ENCODE measurements around the gene SAMHD1. TPM values are rescaled to one million over a fixed set of nuclear protein-coding genes. Genes with fewer than 3 reads are reported as not detected.

SAMHD1 gene
- total and polyA plus RNA-seq, 2 of the 13 experiments (the other 11 are each of a cell fraction or from before 2014, with no cell fraction given), result 16.9 to 43.5 TPM

- TF ChIP-seq E2F2 (CRISPR knock-in tag; IDR thresholded peaks at IDR 0.05; ENCODE audit: borderline replicate concordance), result no peak; the same call in 1 of the 2 replicates
- peak; percentile 42 for TF ChIP-seq AGO1 (IDR thresholded peaks at IDR 0.05; ENCODE audit: low read depth, low read length, poor library complexity, severe bottlenecking)
- no peak for TF ChIP-seq EEA1 (CRISPR knock-in tag; IDR thresholded peaks at IDR 0.05; ENCODE audit: borderline replicate concordance)
- TF ChIP-seq, protein P1, sequence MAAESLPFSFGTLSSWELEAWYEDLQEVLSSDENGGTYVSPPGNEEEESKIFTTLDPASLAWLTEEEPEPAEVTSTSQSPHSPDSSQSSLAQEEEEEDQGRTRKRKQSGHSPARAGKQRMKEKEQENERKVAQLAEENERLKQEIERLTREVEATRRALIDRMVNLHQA (CRISPR knock-in tag; IDR thresholded peaks at IDR 0.05), result peak; percentile 73; the same call in 1 of the 2 replicates
- TF ChIP-seq, protein P2, sequence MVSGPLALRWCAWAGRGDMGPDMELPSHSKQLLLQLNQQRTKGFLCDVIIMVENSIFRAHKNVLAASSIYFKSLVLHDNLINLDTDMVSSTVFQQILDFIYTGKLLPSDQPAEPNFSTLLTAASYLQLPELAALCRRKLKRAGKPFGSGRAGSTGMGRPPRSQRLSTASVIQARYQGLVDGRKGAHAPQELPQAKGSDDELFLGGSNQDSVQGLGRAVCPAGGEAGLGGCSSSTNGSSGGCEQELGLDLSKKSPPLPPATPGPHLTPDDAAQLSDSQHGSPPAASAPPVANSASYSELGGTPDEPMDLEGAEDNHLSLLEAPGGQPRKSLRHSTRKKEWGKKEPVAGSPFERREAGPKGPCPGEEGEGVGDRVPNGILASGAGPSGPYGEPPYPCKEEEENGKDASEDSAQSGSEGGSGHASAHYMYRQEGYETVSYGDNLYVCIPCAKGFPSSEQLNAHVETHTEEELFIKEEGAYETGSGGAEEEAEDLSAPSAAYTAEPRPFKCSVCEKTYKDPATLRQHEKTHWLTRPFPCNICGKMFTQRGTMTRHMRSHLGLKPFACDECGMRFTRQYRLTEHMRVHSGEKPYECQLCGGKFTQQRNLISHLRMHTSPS (CRISPR knock-in tag; IDR thresholded peaks at IDR 0.05; ENCODE audit: low read depth), result no peak
- TF ChIP-seq, protein P3, sequence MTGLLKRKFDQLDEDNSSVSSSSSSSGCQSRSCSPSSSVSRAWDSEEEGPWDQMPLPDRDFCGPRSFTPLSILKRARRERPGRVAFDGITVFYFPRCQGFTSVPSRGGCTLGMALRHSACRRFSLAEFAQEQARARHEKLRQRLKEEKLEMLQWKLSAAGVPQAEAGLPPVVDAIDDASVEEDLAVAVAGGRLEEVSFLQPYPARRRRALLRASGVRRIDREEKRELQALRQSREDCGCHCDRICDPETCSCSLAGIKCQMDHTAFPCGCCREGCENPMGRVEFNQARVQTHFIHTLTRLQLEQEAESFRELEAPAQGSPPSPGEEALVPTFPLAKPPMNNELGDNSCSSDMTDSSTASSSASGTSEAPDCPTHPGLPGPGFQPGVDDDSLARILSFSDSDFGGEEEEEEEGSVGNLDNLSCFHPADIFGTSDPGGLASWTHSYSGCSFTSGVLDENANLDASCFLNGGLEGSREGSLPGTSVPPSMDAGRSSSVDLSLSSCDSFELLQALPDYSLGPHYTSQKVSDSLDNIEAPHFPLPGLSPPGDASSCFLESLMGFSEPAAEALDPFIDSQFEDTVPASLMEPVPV (CRISPR knock-in tag; IDR thresholded peaks at IDR 0.05), result peak; percentile 95; the same call in 1 of the 2 replicates
- TF ChIP-seq ZNF589 (CRISPR knock-in tag; conservative IDR thresholded peaks at IDR 0.05), result no peak; the same call in 1 of the 2 replicates
- TF ChIP-seq MAZ (IDR thresholded peaks at IDR 0.05; ENCODE audit: borderline replicate concordance, low read depth, low read length), result no peak
- peak; percentile 88 for TF ChIP-seq MAZ (CRISPR knock-in tag; IDR thresholded peaks at IDR 0.05; ENCODE audit: low read depth)
- 0 out of 2 replicates have a peak, but pooled peaks have one; percentile 46 for TF ChIP-seq HOXA3 (CRISPR knock-in tag; IDR thresholded peaks at IDR 0.05)
- TF ChIP-seq, protein P4, sequence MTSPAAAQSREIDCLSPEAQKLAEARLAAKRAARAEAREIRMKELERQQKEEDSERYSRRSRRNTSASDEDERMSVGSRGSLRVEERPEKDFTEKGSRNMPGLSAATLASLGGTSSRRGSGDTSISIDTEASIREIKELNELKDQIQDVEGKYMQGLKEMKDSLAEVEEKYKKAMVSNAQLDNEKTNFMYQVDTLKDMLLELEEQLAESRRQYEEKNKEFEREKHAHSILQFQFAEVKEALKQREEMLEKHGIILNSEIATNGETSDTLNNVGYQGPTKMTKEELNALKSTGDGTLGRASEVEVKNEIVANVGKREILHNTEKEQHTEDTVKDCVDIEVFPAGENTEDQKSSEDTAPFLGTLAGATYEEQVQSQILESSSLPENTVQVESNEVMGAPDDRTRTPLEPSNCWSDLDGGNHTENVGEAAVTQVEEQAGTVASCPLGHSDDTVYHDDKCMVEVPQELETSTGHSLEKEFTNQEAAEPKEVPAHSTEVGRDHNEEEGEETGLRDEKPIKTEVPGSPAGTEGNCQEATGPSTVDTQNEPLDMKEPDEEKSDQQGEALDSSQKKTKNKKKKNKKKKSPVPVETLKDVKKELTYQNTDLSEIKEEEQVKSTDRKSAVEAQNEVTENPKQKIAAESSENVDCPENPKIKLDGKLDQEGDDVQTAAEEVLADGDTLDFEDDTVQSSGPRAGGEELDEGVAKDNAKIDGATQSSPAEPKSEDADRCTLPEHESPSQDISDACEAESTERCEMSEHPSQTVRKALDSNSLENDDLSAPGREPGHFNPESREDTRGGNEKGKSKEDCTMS (CRISPR knock-in tag; conservative IDR thresholded peaks at IDR 0.05), result no peak
- TF ChIP-seq KLF11 (CRISPR knock-in tag; IDR thresholded peaks at IDR 0.05), result peak; percentile 57; the same call in 1 of the 2 replicates
- peak; percentile 65 for TF ChIP-seq SKIL (CRISPR knock-in tag; IDR thresholded peaks at IDR 0.05; ENCODE audit: borderline replicate concordance)
- no peak for TF ChIP-seq THYN1 (CRISPR knock-in tag; IDR thresholded peaks at IDR 0.05; ENCODE audit: borderline replicate concordance, low read depth)
- TF ChIP-seq MIER2 (CRISPR knock-in tag; IDR thresholded peaks at IDR 0.05), result peak; percentile 58
- TF ChIP-seq ZNF44 (CRISPR knock-in tag; IDR thresholded peaks at IDR 0.05), result peak; percentile 95
- no peak for TF ChIP-seq ZNF720 (CRISPR knock-in tag; IDR thresholded peaks at IDR 0.05)
Measured at GRCh38 chr20:36951198-36951978, at the start of gene SAMHD1 (continued).
